ENCODE results near the gene WFIKKN1. TPM values are rescaled to one million over a fixed set of nuclear protein-coding genes. Genes with fewer than 3 reads are reported as not detected.

The WFIKKN1 gene
- total RNA-seq, 2 donors from 2014 or later, result 0.92 to 1.2 TPM

- Histone ChIP-seq H3K4me3 (no peak overlapping the region), H3K27me3 (replicated peaks; ENCODE audit: insufficient read depth) (no peaks in the 10 kb centered on the region), H3K36me3 (no peaks in the 10 kb centered on the region), H3K9me3 (no peaks in the 10 kb centered on the region), H3K4me1 (ENCODE audit: control insufficient read depth in 1 of 2, low read depth in 2 of 2) (peaks cover 11 to 32% of the 10 kb centered on the region in 2 donors), H3K27ac (no peak overlapping the region)
- TF ChIP-seq, protein P1, sequence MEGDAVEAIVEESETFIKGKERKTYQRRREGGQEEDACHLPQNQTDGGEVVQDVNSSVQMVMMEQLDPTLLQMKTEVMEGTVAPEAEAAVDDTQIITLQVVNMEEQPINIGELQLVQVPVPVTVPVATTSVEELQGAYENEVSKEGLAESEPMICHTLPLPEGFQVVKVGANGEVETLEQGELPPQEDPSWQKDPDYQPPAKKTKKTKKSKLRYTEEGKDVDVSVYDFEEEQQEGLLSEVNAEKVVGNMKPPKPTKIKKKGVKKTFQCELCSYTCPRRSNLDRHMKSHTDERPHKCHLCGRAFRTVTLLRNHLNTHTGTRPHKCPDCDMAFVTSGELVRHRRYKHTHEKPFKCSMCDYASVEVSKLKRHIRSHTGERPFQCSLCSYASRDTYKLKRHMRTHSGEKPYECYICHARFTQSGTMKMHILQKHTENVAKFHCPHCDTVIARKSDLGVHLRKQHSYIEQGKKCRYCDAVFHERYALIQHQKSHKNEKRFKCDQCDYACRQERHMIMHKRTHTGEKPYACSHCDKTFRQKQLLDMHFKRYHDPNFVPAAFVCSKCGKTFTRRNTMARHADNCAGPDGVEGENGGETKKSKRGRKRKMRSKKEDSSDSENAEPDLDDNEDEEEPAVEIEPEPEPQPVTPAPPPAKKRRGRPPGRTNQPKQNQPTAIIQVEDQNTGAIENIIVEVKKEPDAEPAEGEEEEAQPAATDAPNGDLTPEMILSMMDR (IDR thresholded peaks at IDR 0.05), result no peak
- DNase-seq (ENCODE audit: low spot score) (no peak), ATAC-seq (ENCODE audit: insufficient number of reproducible peaks, low FRiP score, low read depth) (no peak)
Measured at GRCh38 chr16:633336-634050, 2.7 kb downstream of the WFIKKN1 start.

DNA sequence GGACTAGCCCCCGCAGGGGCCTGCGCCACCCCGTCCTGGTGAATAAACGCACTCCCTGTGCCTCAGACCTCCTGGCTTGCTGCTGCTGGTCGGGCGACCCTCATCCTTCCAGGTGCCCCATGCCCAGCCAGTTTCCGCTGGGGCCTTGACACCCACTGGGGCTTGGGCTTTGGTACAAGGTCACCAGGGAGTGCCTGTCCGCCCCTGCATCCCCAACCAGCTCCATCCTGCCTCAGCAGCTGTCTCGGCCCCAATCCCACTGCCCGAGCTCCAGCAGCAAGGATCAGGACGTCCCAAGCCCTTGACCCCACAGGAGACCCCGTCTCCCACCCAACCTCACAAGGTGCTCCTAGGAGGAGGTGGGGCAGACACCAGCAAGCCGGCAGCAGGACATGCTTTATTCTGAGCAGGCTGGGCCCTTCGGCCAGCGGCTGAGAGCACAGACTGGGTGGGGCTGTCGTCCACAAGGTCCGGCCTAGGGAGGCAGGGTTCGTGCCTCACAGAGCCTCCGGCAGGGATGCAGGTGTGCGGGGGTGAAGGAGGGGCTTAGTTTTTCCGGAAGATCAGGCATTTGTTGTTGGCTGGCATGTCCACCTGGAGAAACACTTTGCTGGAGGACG lies 3.4 kb downstream of the WFIKKN1 start:
- Histone ChIP-seq H3K4me1 (ENCODE audit: control insufficient read depth in 1 of 2, low read depth in 2 of 2) (peaks cover 11 to 32% of the 10 kb centered on the region in 2 donors), H3K36me3 (no peaks in the 10 kb centered on the region), H3K27me3 (replicated peaks; ENCODE audit: insufficient read depth) (no peaks in the 10 kb centered on the region), H3K27ac (no peak overlapping the region), H3K4me3 (no peak overlapping the region), H3K9me3 (no peaks in the 10 kb centered on the region)
- ATAC-seq (ENCODE audit: insufficient number of reproducible peaks, low FRiP score, low read depth) (no peak), DNase-seq (ENCODE audit: low spot score) (no peak)
- TF ChIP-seq, protein P1 (IDR thresholded peaks at IDR 0.05), result no peak

DNA sequence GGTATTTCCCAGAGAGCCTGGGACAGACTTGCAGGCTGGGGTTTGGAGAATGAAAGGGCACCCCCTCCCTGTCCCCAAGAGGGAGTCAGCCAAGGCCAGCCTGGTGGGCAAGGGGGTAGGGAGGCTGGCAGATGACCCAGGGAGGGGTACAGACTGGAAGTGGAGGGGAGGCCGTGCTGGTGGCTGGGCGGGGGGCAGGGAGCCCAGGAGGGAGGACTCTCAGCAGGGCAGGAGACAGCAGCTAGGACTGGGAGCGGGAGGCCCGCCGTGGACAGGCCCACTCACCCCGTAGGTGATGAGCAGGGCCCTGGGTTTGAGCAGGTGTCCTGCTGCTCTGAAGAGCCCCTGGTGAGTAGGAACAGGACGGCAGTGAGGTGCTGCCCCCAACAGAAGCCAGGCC lies 4.2 kb downstream of the WFIKKN1 start:
- H3K27me3 ChIP-seq (replicated peaks; ENCODE audit: insufficient read depth), result no peaks in the 10 kb centered on the region
- no peak for ATAC-seq (ENCODE audit: insufficient number of reproducible peaks, low FRiP score, low read depth)
- H3K4me1 ChIP-seq (ENCODE audit: control insufficient read depth in 1 of 2, low read depth in 2 of 2), result peaks cover 11 to 32% of the 10 kb centered on the region in 2 donors
- no peak for DNase-seq (ENCODE audit: low spot score)
- H3K4me3 ChIP-seq, result peak overlapping the region; percentile 84
- no peaks in the 10 kb centered on the region for H3K9me3 ChIP-seq
- no peak overlapping the region for H3K27ac ChIP-seq
- H3K36me3 ChIP-seq, result no peaks in the 10 kb centered on the region
- TF ChIP-seq, protein P1 (IDR thresholded peaks at IDR 0.05), result no peak

- Histone ChIP-seq H3K36me3 (no peaks in the 10 kb centered on the region), H3K27ac (peak overlapping the region; percentile 93 to 99), H3K9me3 (no peaks in the 10 kb centered on the region), H3K4me3 (peak overlapping the region; percentile 84), H3K4me1 (ENCODE audit: control insufficient read depth in 1 of 2, low read depth in 2 of 2) (peaks cover 11 to 32% of the 10 kb centered on the region in 2 donors), H3K27me3 (replicated peaks; ENCODE audit: insufficient read depth) (no peaks in the 10 kb centered on the region)
- peak; percentile 4 for ATAC-seq (ENCODE audit: insufficient number of reproducible peaks, low FRiP score, low read depth)
- no peak for DNase-seq (ENCODE audit: low spot score)
- TF ChIP-seq, protein P1 (IDR thresholded peaks at IDR 0.05), result no peak
Measured at GRCh38 chr16:635573-636205, 4.9 kb downstream of the WFIKKN1 start.

Data from thoracic aorta (tissue), 2 donors.